Tibial nerve (tissue), 4 donors: ENCODE results near the gene MYO18B.

Experiments used
- EP300 ChIP-seq, 2 donors: sonication (generic); formaldehyde crosslinking; IDR thresholded peaks; one replicate each; pipeline ENCODE4 v1.6.1; 2017; ENCODE audit warnings: antibody characterized with exemption in 2 of 2, mild to moderate bottlenecking in 1 of 2
- POLR2A ChIP-seq, 2 donors: fragments of 450-650 bp; IDR thresholded peaks; one replicate each; pipeline ENCODE4 v1.6.1; 2017; ENCODE audit warnings: antibody characterized with exemption in 2 of 2, mild to moderate bottlenecking in 2 of 2, moderate library complexity in 2 of 2
- TF ChIP-seq, protein P1 (sequence below), 5 experiments: fragments of 200-600 bp in 3 of 5; fragments of 450-650 bp in 2 of 5; sonication (generic) in 3 of 5; IDR thresholded peaks; one replicate each; pipeline ENCODE4 v1.5.1; 2016 to 2019; ENCODE audit warnings: antibody characterized with exemption in 5 of 5, mild to moderate bottlenecking in 3 of 5, moderate library complexity in 2 of 5

DNA sequence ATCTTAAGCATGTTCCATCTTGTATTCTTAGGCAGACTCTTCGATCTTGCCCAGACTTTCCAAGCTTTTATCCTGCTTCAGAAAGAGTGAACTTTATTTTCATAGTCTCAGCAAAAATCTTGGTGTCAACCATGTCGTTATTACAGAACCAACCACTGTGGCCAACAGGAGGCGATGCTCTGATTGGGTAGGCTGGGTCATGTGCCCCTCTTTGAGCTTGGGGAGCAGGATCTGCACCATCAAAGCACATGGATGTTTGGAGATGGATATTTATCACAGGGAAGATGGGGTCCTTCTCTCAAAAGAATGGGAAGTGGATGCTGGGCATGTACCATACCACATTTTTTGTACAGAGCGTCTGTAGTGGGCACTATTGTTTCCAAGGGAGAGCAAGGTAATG, 197.4 kb downstream of the MYO18B start:
- TF ChIP-seq, protein P1, sequence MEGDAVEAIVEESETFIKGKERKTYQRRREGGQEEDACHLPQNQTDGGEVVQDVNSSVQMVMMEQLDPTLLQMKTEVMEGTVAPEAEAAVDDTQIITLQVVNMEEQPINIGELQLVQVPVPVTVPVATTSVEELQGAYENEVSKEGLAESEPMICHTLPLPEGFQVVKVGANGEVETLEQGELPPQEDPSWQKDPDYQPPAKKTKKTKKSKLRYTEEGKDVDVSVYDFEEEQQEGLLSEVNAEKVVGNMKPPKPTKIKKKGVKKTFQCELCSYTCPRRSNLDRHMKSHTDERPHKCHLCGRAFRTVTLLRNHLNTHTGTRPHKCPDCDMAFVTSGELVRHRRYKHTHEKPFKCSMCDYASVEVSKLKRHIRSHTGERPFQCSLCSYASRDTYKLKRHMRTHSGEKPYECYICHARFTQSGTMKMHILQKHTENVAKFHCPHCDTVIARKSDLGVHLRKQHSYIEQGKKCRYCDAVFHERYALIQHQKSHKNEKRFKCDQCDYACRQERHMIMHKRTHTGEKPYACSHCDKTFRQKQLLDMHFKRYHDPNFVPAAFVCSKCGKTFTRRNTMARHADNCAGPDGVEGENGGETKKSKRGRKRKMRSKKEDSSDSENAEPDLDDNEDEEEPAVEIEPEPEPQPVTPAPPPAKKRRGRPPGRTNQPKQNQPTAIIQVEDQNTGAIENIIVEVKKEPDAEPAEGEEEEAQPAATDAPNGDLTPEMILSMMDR (IDR thresholded peaks at IDR 0.05): no peak
- TF ChIP-seq POLR2A (IDR thresholded peaks at IDR 0.05) (no peak), EP300 (IDR thresholded peaks at IDR 0.05) (no peak)
